Measurements from ENCODE around the gene SELENOO. TPM values are rescaled to one million over a fixed set of nuclear protein-coding genes. Genes with fewer than 3 reads are reported as not detected.

Gene SELENOO
- total and polyA plus RNA-seq, 12 donors = 9.6 to 29.8 (median 12.2) TPM

DNA sequence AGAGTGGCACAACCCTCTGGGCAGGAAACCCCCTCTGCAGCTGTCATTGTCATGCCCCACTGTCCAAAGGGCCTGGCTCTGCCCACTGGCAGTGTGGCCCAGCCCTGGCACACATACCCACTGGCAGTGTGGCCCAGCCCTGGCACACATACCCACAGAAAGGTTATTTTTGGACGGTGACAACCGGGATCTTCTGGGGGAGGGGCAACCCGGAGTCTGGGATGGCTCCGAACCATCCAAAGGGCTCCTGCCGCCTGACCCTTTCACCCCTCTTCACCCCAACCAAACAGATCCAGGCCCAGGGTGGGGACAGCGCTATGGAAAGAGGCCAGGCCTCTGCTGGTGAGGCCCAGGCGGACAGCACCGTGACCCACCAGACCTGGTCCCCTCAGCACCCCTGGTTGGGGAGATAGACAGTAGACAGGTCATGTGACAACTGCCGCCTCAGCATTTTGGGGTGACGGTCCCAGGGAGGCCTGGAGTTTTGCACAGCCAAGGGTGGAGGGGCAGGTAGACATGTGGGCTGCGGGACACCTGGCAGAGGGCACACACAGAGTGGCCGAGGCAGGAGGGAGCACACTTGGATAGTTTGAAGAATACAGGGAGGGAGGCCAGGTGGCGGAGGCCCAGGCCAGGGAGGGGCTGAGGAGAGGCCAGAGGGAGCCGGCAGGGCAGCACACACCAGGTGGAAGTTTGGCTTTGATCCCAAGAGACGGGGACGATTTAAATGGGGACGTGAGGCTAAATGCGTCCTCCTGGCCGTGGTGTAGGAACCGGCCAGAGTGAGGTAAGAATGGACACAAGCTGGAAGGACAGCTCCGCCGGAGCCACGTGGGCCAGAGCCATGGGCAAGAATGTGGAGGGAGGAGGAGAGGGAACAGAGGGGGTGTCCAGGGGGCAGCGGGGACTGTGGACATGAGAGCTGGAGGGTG, 57.8 kb downstream of the SELENOO start:
- intact Hi-C loops (cut with DNase I) = loop anchor here in 1 of 10 donors (5.0 kb wide), 1 partner anchor 79 kb away; no protein-coding TSS in a partner anchor
- DNase-seq (peak; percentile 53 to 68), ATAC-seq (peak; percentile 32 to 84 (median 74))
- peaks cover 0 to 16% (median 0%) of the 10 kb centered on the region in 9 donors for H3K36me3 ChIP-seq
- TF ChIP-seq, protein P1, sequence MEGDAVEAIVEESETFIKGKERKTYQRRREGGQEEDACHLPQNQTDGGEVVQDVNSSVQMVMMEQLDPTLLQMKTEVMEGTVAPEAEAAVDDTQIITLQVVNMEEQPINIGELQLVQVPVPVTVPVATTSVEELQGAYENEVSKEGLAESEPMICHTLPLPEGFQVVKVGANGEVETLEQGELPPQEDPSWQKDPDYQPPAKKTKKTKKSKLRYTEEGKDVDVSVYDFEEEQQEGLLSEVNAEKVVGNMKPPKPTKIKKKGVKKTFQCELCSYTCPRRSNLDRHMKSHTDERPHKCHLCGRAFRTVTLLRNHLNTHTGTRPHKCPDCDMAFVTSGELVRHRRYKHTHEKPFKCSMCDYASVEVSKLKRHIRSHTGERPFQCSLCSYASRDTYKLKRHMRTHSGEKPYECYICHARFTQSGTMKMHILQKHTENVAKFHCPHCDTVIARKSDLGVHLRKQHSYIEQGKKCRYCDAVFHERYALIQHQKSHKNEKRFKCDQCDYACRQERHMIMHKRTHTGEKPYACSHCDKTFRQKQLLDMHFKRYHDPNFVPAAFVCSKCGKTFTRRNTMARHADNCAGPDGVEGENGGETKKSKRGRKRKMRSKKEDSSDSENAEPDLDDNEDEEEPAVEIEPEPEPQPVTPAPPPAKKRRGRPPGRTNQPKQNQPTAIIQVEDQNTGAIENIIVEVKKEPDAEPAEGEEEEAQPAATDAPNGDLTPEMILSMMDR (IDR thresholded peaks at IDR 0.05) = no peak
- 63 to 70% methylated on average over 24 of the region's 24 CpGs for WGBS, 2 donors
- peaks cover 0 to 31% (median 0%) of the 10 kb centered on the region in 7 donors for H3K27me3 ChIP-seq
- peak overlapping the region in 5 of 10 donors; percentile 17 to 65 (median 52) for H3K27ac ChIP-seq
- no peak overlapping the region for H3K4me3 ChIP-seq
- H3K4me1 ChIP-seq = peaks cover 6 to 48% (median 21%) of the 10 kb centered on the region in 9 donors
- no peaks in the 10 kb centered on the region for H3K9me3 ChIP-seq

DNA sequence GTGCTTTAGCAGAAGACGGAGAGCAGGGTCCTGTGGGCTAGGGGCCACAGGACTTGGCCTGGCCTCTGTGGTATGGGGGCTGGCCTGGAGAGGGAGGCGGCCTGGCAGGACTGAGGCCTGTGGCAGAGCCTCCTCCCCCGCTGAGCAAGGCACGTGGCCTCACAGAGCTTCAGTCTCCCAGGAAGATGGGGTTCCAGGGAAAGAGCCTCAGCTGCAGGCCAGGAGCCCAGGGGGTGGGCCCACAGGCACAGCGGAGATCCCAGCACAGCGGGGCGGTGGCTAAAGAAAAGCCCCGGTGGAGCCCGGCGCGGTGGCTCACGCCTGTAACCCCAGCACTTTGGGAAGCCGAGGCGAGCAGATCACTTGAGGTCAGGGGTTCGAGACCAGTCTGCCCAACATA, 58.5 kb downstream of the SELENOO start:
- peaks cover 6 to 48% (median 21%) of the 10 kb centered on the region in 9 donors for H3K4me1 ChIP-seq
- 94 to 95% methylated on average over 15 of the region's 15 CpGs for WGBS, 2 donors
- no peak for ATAC-seq
- H3K27ac ChIP-seq = peak overlapping the region in 3 of 10 donors; percentile 52 to 65 (median 54)
- no peak overlapping the region for H3K4me3 ChIP-seq
- TF ChIP-seq, protein P1 (IDR thresholded peaks at IDR 0.05) = no peak
- no peak for DNase-seq
- no peaks in the 10 kb centered on the region for H3K9me3 ChIP-seq
- intact Hi-C loops (cut with DNase I) = loop anchor here in 1 of 10 donors (5.0 kb wide), 1 partner anchor 78 kb away; no protein-coding TSS in a partner anchor
- peaks cover 0 to 32% (median 0%) of the 10 kb centered on the region in 7 donors for H3K27me3 ChIP-seq
- H3K36me3 ChIP-seq = peaks cover 0 to 17% (median 0%) of the 10 kb centered on the region in 9 donors

DNA sequence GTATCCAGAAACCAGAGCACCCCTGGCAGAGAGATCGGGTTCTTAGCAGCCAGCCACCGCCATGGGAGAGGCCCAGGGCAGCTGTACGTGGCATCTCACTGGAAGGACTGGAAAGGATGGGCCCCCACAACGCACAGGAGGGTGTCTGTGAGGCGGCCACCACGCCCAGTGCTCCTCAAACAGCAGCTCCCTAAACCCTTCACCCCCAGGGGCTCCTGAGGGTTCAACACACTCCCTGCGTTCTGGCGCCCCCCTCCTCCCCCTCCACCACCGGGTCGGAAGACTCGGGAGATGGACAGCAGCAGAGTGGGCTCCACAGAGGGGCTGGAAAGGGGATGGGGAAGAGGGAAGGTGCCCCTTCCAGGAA, 59.6 kb downstream of the SELENOO start:
- H3K9me3 ChIP-seq = no peaks in the 10 kb centered on the region
- intact Hi-C loops (cut with DNase I) = no loop called here
- DNase-seq = no peak
- TF ChIP-seq, protein P1 (IDR thresholded peaks at IDR 0.05) = no peak
- H3K27me3 ChIP-seq = peaks cover 0 to 32% (median 0%) of the 10 kb centered on the region in 7 donors
- WGBS, 2 donors = 34 to 41% methylated on average over 11 of the region's 11 CpGs
- peak overlapping the region in 9 of 10 donors; percentile 28 to 80 (median 63) for H3K27ac ChIP-seq
- ATAC-seq = no peak
- peaks cover 6 to 48% (median 21%) of the 10 kb centered on the region in 9 donors for H3K4me1 ChIP-seq
- H3K4me3 ChIP-seq = peak overlapping the region; percentile 36 to 75 (median 59)
- H3K36me3 ChIP-seq = peaks cover 0 to 15% (median 0%) of the 10 kb centered on the region in 9 donors

DNA sequence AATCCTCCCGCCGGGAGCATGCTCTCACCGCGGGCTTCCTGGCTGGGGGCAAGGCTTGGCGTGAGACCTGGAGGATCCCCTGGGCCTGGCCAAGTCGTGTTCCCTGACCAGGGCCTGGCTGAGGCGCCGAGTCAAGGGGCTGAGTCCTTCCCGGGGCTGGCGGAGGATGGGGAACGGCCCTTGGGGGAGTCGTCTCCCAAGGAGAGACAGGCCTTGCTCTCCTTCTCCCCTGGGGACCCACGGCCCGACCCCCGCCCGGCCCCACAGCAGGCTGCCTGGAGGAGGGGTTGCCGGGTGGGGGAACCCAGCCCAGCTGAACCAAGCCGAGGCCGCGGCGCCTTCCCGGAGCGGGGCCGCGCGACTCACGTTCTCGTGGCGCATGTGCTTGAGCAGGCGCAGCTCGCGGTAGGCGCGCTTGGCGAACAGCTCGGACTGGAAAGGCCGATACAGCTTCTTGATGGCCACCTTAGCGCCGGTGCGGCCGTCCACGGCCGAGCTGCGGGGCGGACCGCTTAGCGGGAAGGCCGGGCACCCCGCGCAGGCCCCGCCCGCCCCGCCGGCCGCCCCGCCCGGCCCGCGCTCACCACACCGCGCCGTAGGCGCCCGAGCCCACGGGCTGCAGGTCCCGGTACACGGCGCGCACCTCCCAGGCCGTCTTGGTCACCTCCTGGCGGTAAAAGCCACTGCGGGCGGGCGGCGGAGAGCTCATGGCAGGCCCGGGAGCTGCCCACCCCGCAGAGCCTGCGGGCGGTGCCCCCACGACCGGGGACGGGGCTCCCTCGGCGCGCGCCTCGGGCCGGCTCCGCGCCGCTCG, 60.2 kb downstream of the SELENOO start:
- H3K4me3 ChIP-seq = peak overlapping the region; percentile 36 to 75 (median 59)
- ATAC-seq = peak in 6 of 8 donors; percentile 3 to 21 (median 14)
- intact Hi-C loops (cut with DNase I) = no loop called here
- H3K27me3 ChIP-seq = peaks cover 0 to 32% (median 0%) of the 10 kb centered on the region in 7 donors
- no peaks in the 10 kb centered on the region for H3K9me3 ChIP-seq
- TF ChIP-seq, protein P1 (IDR thresholded peaks at IDR 0.05) = no peak
- DNase-seq = peak in 1 of 2 donors; percentile 54
- peak overlapping the region in 9 of 10 donors; percentile 28 to 80 (median 63) for H3K27ac ChIP-seq
- peaks cover 0 to 9% (median 0%) of the 10 kb centered on the region in 9 donors for H3K36me3 ChIP-seq
- WGBS, 2 donors = 2% methylated on average over 67 to 92 of the region's 92 CpGs
- peaks cover 6 to 48% (median 21%) of the 10 kb centered on the region in 9 donors for H3K4me1 ChIP-seq

Data from heart right ventricle (tissue), 16 donors.